HCT116 (cell line): Measurements from ENCODE around the gene TEX19. TPM values are rescaled to one million over a fixed set of nuclear protein-coding genes. Genes with fewer than 3 reads are reported as not detected.

Experiments used
- ATAC-seq: fragments of 200-7000 bp; cut with Tn5 transposase; 2 replicates; pipeline ENCODE4 v1.9.1; 2020; ENCODE audit warnings: mild to moderate bottlenecking, moderate library complexity
- BruUV-seq: library from RNA; stranded (reverse); fragments of 400-500 nt; replicated peaks from 2 replicates; lab custom pipeline; 2021; lab: Mats Ljungman, UMichigan
- CTCF ChIA-PET: fragments of 300-600 bp; sonication (Branson Sonifier 250); formaldehyde crosslinking; loops from one replicate; lab custom pipeline; 2021; ENCODE audit warnings: antibody characterized with exemption; lab: Charles Lee
- POLR2A ChIA-PET: fragments of 300-600, 350-600 bp; sonication (Branson Sonifier 250); formaldehyde crosslinking; loops from one replicate; lab custom pipeline; 2021; ENCODE audit warnings: antibody characterized with exemption; lab: Charles Lee
- RAD21 ChIA-PET, 2 experiments: fragments of 300-600 bp; sonication (Branson Sonifier 250); formaldehyde crosslinking; loops; one replicate each; lab custom pipeline; 2023; ENCODE audit warnings: low total read pairs in 2 of 2; ENCODE audit not compliant: uncharacterized antibody in 2 of 2, unreplicated experiment in 2 of 2, low non-redundant PET in 1 of 2; lab: Charles Lee
- DNase-seq: peaks from one replicate; pipeline ENCODE4 v3.0.0-alpha.2; 2010; ENCODE audit warnings: low read depth, low spot score
- H2AFZ ChIP-seq: fragments of 200-600 bp; shearing (Covaris generic), sonication (generic); 2 replicates; pipeline ENCODE4 v1.6.1; 2017; ENCODE audit warnings: low read depth, mixed run types, mixed read lengths, antibody characterized with exemption, low read length; ENCODE audit not compliant: poor library complexity, severe bottlenecking
- H3K27ac ChIP-seq: 2 replicates; pipeline ENCODE4 v1.5.1; 2012; ENCODE audit warnings: low read depth, low read length
- H3K27me3 ChIP-seq: fragments of 200-600 bp; sonication (generic); 2 replicates; pipeline ENCODE4 v1.6.1; 2016; ENCODE audit warnings: mixed run types, low read length, mixed read lengths; ENCODE audit not compliant: insufficient read depth
- H3K36me3 ChIP-seq, 2 experiments: fragments of 200-500 bp in 1 of 2; fragments of 200-600 bp in 1 of 2; sonication (Bioruptor generic) in 1 of 2; sonication (generic) in 1 of 2; 2 replicates each; pipeline versions ENCODE4 v1.5.1 to v1.6.1; 2014 to 2016; ENCODE audit warnings: low read length in 2 of 2, inconsistent platforms in 1 of 2, mixed read lengths in 1 of 2, mixed run types in 1 of 2; ENCODE audit not compliant: insufficient read depth in 2 of 2, control insufficient read depth in 1 of 2
- H3K4me1 ChIP-seq, 2 experiments: fragments of 200-600 bp in 1 of 2; sonication (generic) in 1 of 2; 2 replicates each; pipeline versions ENCODE4 v1.5.1 to v1.6.1; 2012 to 2017; ENCODE audit warnings: low read length in 2 of 2, inconsistent platforms in 1 of 2, mild to moderate bottlenecking in 1 of 2, mixed read lengths in 1 of 2, mixed run types in 1 of 2, moderate library complexity in 1 of 2; ENCODE audit not compliant: insufficient read depth in 2 of 2, control insufficient read depth in 1 of 2
- H3K4me2 ChIP-seq: fragments of 200-600 bp; sonication (generic); 2 replicates; pipeline ENCODE4 v1.6.1; 2017; ENCODE audit warnings: mixed run types, low read length, mixed read lengths
- H3K4me3 ChIP-seq, 2 experiments: fragments of 200-600 bp in 1 of 2; sonication (generic) in 1 of 2; replicated peaks in 1 of 2; 2 replicates each; pipeline ENCODE4 v1.5.1; 2011 to 2016; ENCODE audit warnings: low read length in 2 of 2, control low read depth in 1 of 2, low read depth in 1 of 2, mild to moderate bottlenecking in 1 of 2, mixed read lengths in 1 of 2, mixed run types in 1 of 2
- H3K79me2 ChIP-seq: fragments of 200-600 bp; sonication (generic); 2 replicates; pipeline ENCODE4 v1.6.1; 2017; ENCODE audit warnings: mild to moderate bottlenecking, mixed run types, low read length, moderate library complexity, mixed read lengths; ENCODE audit not compliant: insufficient read depth
- H3K9ac ChIP-seq: fragments of 200-600 bp; sonication (generic); 2 replicates; pipeline ENCODE4 v1.6.1; 2016; ENCODE audit warnings: low read length, mixed read lengths
- H3K9me2 ChIP-seq: fragments of 200-600 bp; sonication (generic), shearing (Covaris generic); 2 replicates; pipeline ENCODE4 v1.6.1; 2017; ENCODE audit warnings: mixed run types, mild to moderate bottlenecking, moderate library complexity; ENCODE audit not compliant: insufficient read depth
- H3K9me3 ChIP-seq, 2 experiments: fragments of 200-500 bp in 1 of 2; fragments of 200-600 bp in 1 of 2; sonication (Bioruptor generic) in 1 of 2; sonication (generic) in 1 of 2; 2 replicates each; pipeline ENCODE4 v1.6.1; 2014 to 2017; ENCODE audit warnings: low read length in 2 of 2, mixed read lengths in 2 of 2, inconsistent platforms in 1 of 2, low read depth in 1 of 2, mild to moderate bottlenecking in 1 of 2, mixed run types in 1 of 2, moderate library complexity in 1 of 2; ENCODE audit not compliant: control insufficient read depth in 1 of 2, insufficient read depth in 1 of 2
- H4K20me1 ChIP-seq: fragments of 200-600 bp; sonication (generic), shearing (Covaris generic); 2 replicates; pipeline ENCODE4 v1.6.1; 2017; ENCODE audit warnings: mixed run types, mild to moderate bottlenecking, moderate library complexity; ENCODE audit not compliant: insufficient read depth
- CTCF ChIP-seq, 3 experiments: fragments of 200-600 bp in 1 of 3; sonication (generic) in 1 of 3; IDR thresholded peaks in 2 of 3; conservative IDR thresholded peaks in 1 of 3; 2 replicates each; pipeline ENCODE4 v1.5.1; 2012 to 2017; ENCODE audit warnings: low read depth in 2 of 3, low read length in 2 of 3, antibody characterized with exemption in 1 of 3, borderline replicate concordance in 1 of 3, control low read depth in 1 of 3, mild to moderate bottlenecking in 1 of 3, mixed read lengths in 1 of 3, mixed run types in 1 of 3, moderate library complexity in 1 of 3; ENCODE audit not compliant: insufficient read depth in 1 of 3
- EZH2 ChIP-seq: fragments of 200-600 bp; sonication (generic); IDR thresholded peaks from 2 replicates; pipeline ENCODE4 v1.6.1; 2017; ENCODE audit warnings: antibody characterized with exemption, mixed run types
- POLR2A ChIP-seq: IDR thresholded peaks from 2 replicates; pipeline ENCODE4 v1.7.0; 2011; ENCODE audit warnings: borderline replicate concordance; ENCODE audit not compliant: insufficient read depth, insufficient read length; ENCODE audit errors: extremely low read depth
- RAD21 ChIP-seq: IDR thresholded peaks from 2 replicates; pipeline ENCODE4 v1.6.1; 2012; ENCODE audit warnings: low read depth, mild to moderate bottlenecking
- SRF ChIP-seq: IDR thresholded peaks from 2 replicates; pipeline ENCODE4 v1.6.1; 2012; ENCODE audit warnings: low read depth
- ZBTB33 ChIP-seq: IDR thresholded peaks from 2 replicates; pipeline ENCODE4 v1.6.1; 2011; ENCODE audit warnings: mild to moderate bottlenecking, low read length, moderate library complexity; ENCODE audit not compliant: insufficient replicate concordance; ENCODE audit errors: extremely low read depth
- ZFX ChIP-seq: fragments of 450-650 bp; IDR thresholded peaks from 2 replicates; pipeline ENCODE4 v1.6.1; 2017
- intact Hi-C: fragments of 100-400 bp; cut with micrococcal nuclease; formaldehyde crosslinking; loops from 2 replicates; pipeline ENCODE4 v1.10.0; 2022
- total RNA-seq: library from RNA; stranded (reverse); gene quantifications from one replicate; pipeline ENCODE4 v1.2.1, GENCODE V29; 2021; ENCODE audit not compliant: unreplicated experiment

TEX19 gene
- total RNA-seq, 1 experiment from 2014 or later, result 2.1 TPM

- DNase-seq, result no peak
- Histone ChIP-seq H4K20me1 (no peaks in the 10 kb centered on the region), H3K4me2 (no peak overlapping the region), H3K9me2 (no peaks in the 10 kb centered on the region), H3K9ac (no peak overlapping the region), H3K9me3 (no peaks in the 10 kb centered on the region), H3K36me3 (no peaks in the 10 kb centered on the region), H3K4me3 (no peak overlapping the region), H2AFZ (no peak overlapping the region), H3K4me1 (peaks cover 15 to 33% of the 10 kb centered on the region in 2 experiments), H3K79me2 (no peaks in the 10 kb centered on the region), H3K27ac (no peak overlapping the region), H3K27me3 (no peaks in the 10 kb centered on the region)
- RAD21 ChIA-PET, result no interaction called here
- intact Hi-C loops, result no loop called here
- POLR2A ChIA-PET, result no interaction called here
- no TSS peak for BruUV-seq
- no peak for TF ChIP-seq POLR2A
- no peak for TF ChIP-seq ZFX
- TF ChIP-seq ZBTB33, result no peak
- TF ChIP-seq RAD21, result no peak
- no peak for TF ChIP-seq CTCF (IDR thresholded peaks at IDR 0.05 in 2 of 3, conservative IDR thresholded peaks at IDR 0.05 in 1 of 3; ENCODE audit: borderline replicate concordance in 1 of 3, insufficient read depth in 1 of 3, low read depth in 2 of 3, low read length in 2 of 3)
- TF ChIP-seq EZH2, result no peak
- no peak for TF ChIP-seq SRF
- CTCF ChIA-PET, result no interaction called here
- ATAC-seq, result no peak
Measured at GRCh38 chr17:82386881-82387704, 28.0 kb downstream of the TEX19 start.
